BJ (cell line): Measurements from ENCODE around the gene KCNK5. TPM values are rescaled to one million over a fixed set of nuclear protein-coding genes. Genes with fewer than 3 reads are reported as not detected.

Experiments
- CTCF ChIA-PET: fragments of 350-600 bp; formaldehyde crosslinking; extraction: SDS; loops from one replicate; lab custom pipeline; 2021; ENCODE audit warnings: antibody characterized with exemption, inconsistent platforms; lab: Yijun Ruan, JAX
- POLR2A ChIA-PET: fragments of 300-600 bp; sonication (Branson Sonifier 250); formaldehyde crosslinking; extraction: SDS; loops from one replicate; lab custom pipeline; 2021; ENCODE audit warnings: antibody characterized with exemption; lab: Charles Lee
- DNase-seq: peaks from one replicate; pipeline ENCODE4 v3.0.0-alpha.2; 2011; ENCODE audit warnings: low read depth
- H3K27me3 ChIP-seq: 2 replicates; pipeline ENCODE4 v1.6.0; 2011; ENCODE audit warnings: low read length; ENCODE audit not compliant: control insufficient read depth, insufficient read depth
- H3K36me3 ChIP-seq: 2 replicates; pipeline ENCODE4 v1.5.1; 2011; ENCODE audit warnings: low read length; ENCODE audit not compliant: control insufficient read depth, insufficient read depth
- H3K4me3 ChIP-seq: 2 replicates; pipeline ENCODE4 v1.5.1; 2011; ENCODE audit warnings: low read depth, mild to moderate bottlenecking, control low read depth, low read length
- CTCF ChIP-seq: IDR thresholded peaks from 2 replicates; pipeline ENCODE4 v1.5.1; 2011; ENCODE audit warnings: low read depth, mild to moderate bottlenecking, control low read depth, inconsistent platforms, low read length, moderate library complexity; ENCODE audit not compliant: insufficient read depth
- polyA plus RNA-seq: library from polyadenylated mRNA; depleted of rRNA; stranded (reverse); fragments of >200 nt; gene quantifications from 2 replicates; pipeline ENCODE4 v1.2.3, GENCODE V29; 2011

KCNK5 gene
- polyA plus RNA-seq, 1 experiment, result not detected

- 0 out of 2 replicates have a peak, but pooled peaks cover 2% of the 10 kb centered on the region for H3K27me3 ChIP-seq
- H3K36me3 ChIP-seq, result no peaks in the 10 kb centered on the region
- H3K4me3 ChIP-seq, result no peak overlapping the region
- ChIA-PET POLR2A (no interaction called here), CTCF (interaction anchor here (0.9 kb wide), 1 partner anchor 22 kb away, joined by 3 read pairs; no protein-coding TSS in a partner anchor)
- TF ChIP-seq CTCF, result no peak
- no peak for DNase-seq
Measured at GRCh38 chr6:39199231-39199940, 29.9 kb downstream of the KCNK5 start.

GRCh38 chr6:39198528-39198927 is 30.7 kb downstream of the KCNK5 start:
- Histone ChIP-seq H3K36me3 (no peaks in the 10 kb centered on the region), H3K4me3 (no peak overlapping the region), H3K27me3 (0 out of 2 replicates have a peak, but pooled peaks cover 2% of the 10 kb centered on the region)
- CTCF ChIA-PET, result no interaction called here
- no peak for DNase-seq
- POLR2A ChIA-PET, result no interaction called here
- no peak for TF ChIP-seq CTCF

- TF ChIP-seq CTCF, result no peak
- Histone ChIP-seq H3K4me3 (no peak overlapping the region), H3K36me3 (no peaks in the 10 kb centered on the region), H3K27me3 (0 out of 2 replicates have a peak, but pooled peaks cover 2% of the 10 kb centered on the region)
- ChIA-PET CTCF (interaction anchor here (0.5 kb wide), 1 partner anchor 83 kb away, joined by 3 read pairs; the partner anchor contains the start of gene SAYSD1), POLR2A (no interaction called here)
- DNase-seq, result no peak
Measured at GRCh38 chr6:39197922-39198500, 31.3 kb downstream of the KCNK5 start.

GRCh38 chr6:39197521-39197920 is 31.8 kb downstream of the KCNK5 start:
- Histone ChIP-seq H3K27me3 (0 out of 2 replicates have a peak, but pooled peaks cover 2% of the 10 kb centered on the region), H3K36me3 (no peaks in the 10 kb centered on the region), H3K4me3 (no peak overlapping the region)
- POLR2A ChIA-PET, result no interaction called here
- CTCF ChIA-PET, result interaction anchor here (0.5 kb wide), 1 partner anchor 83 kb away, joined by 3 read pairs; the partner anchor contains the start of gene SAYSD1
- DNase-seq, result no peak
- no peak for TF ChIP-seq CTCF

- POLR2A ChIA-PET, result no interaction called here
- CTCF ChIA-PET, result no interaction called here
- DNase-seq, result no peak
- Histone ChIP-seq H3K36me3 (no peaks in the 10 kb centered on the region), H3K4me3 (no peak overlapping the region), H3K27me3 (no peaks in the 10 kb centered on the region)
- no peak for TF ChIP-seq CTCF
Measured at GRCh38 chr6:39196673-39197091, 32.6 kb downstream of the KCNK5 start.
